HK-2 (cell line): ENCODE measurements around the gene TOP1.
"Not testable (repeated sequence)": the region's sequence is repeated elsewhere in the genome, so short reads cannot be mapped to it uniquely, and the experiment has no call there.

Experiments used
- DNase-seq: peaks from one replicate; pipeline ENCODE4 v3.0.0-alpha.2; 2018; ENCODE audit not compliant: unreplicated experiment

TOP1 gene

GRCh38 chr20:41003936-41004294, 24.7 kb upstream of the TOP1 start:
- not testable (repeated sequence) for DNase-seq

- DNase-seq = no peak
These were observed 23.9 kb upstream of the TOP1 start for GRCh38 chr20:41004531-41005360.

- peak; percentile 73 for DNase-seq
These were observed 23.3 kb upstream of the TOP1 start for GRCh38 chr20:41005361-41005729.

GRCh38 chr20:41006126-41006935, 22.3 kb upstream of the TOP1 start:
- DNase-seq = no peak

GRCh38 chr20:41006936-41007474, 21.6 kb upstream of the TOP1 start:
- no peak for DNase-seq

- no peak for DNase-seq
These were observed 21.1 kb upstream of the TOP1 start for GRCh38 chr20:41007481-41007880.

- DNase-seq = no peak
These were observed 18.7 kb upstream of the TOP1 start for GRCh38 chr20:41009946-41010345.

- DNase-seq = no peak
These were observed 17.0 kb upstream of the TOP1 start for GRCh38 chr20:41011551-41012067.

GRCh38 chr20:41014561-41015088, 14.0 kb upstream of the TOP1 start:
- DNase-seq = no peak

- DNase-seq = no peak
These were observed 11.1 kb upstream of the TOP1 start for GRCh38 chr20:41017448-41018042.

- DNase-seq = no peak
These were observed 10.5 kb upstream of the TOP1 start for GRCh38 chr20:41018153-41018552.

- no peak for DNase-seq
These were observed 5.1 kb upstream of the TOP1 start for GRCh38 chr20:41023549-41023948.

GRCh38 chr20:41027366-41027765, 1.3 kb upstream of the TOP1 start:
- DNase-seq = no peak

GRCh38 chr20:41027872-41028358, 707 bp upstream of the TOP1 start:
- DNase-seq = no peak

- DNase-seq = peak; percentile 63
These were observed 704 bp downstream of the TOP1 start for GRCh38 chr20:41029150-41029901.

- no peak for DNase-seq
These were observed 1.4 kb downstream of the TOP1 start for GRCh38 chr20:41030061-41030460.

GRCh38 chr20:41030531-41031242, 2.1 kb downstream of the TOP1 start:
- no peak for DNase-seq

- no peak for DNase-seq
These were observed 2.6 kb downstream of the TOP1 start for GRCh38 chr20:41031243-41031619.

- no peak for DNase-seq
These were observed 3.6 kb downstream of the TOP1 start for GRCh38 chr20:41032271-41032670.

GRCh38 chr20:41034239-41034638, 5.6 kb downstream of the TOP1 start:
- DNase-seq = no peak
